GM23338 (cell line): ENCODE results near the gene HTR1D. TPM values are rescaled to one million over a fixed set of nuclear protein-coding genes. Genes with fewer than 3 reads are reported as not detected.

ENCODE experiments used
- ATAC-seq: fragments of 200-7000 bp; cut with Tn5 transposase; 3 replicates; pipeline ENCODE4 v1.9.1; 2020
- DNase-seq: peaks from one replicate; pipeline ENCODE4 v3.0.0-alpha.2; 2015; ENCODE audit warnings: low spot score
- H2AFZ ChIP-seq: fragments of 200-600 bp; sonication (generic); 2 replicates; pipeline ENCODE4 v1.8.0; 2016; ENCODE audit warnings: antibody characterized with exemption, mild to moderate bottlenecking, moderate library complexity
- H3F3A ChIP-seq: fragments of 200-600 bp; sonication (generic); replicated peaks from 2 replicates; pipeline ENCODE4 v1.8.0; 2017; ENCODE audit warnings: antibody characterized with exemption, mixed run types, low read depth
- H3K27ac ChIP-seq: fragments of 200-600 bp; sonication (generic); 2 replicates; pipeline ENCODE4 v1.6.1; 2016; ENCODE audit warnings: low read depth
- H3K27me3 ChIP-seq: fragments of 200-600 bp; sonication (generic); 2 replicates; pipeline ENCODE4 v1.8.0; 2016; ENCODE audit warnings: mild to moderate bottlenecking, mixed run types, moderate library complexity; ENCODE audit not compliant: insufficient read depth
- H3K36me3 ChIP-seq: fragments of 200-600 bp; sonication (generic); 2 replicates; pipeline ENCODE4 v1.8.0; 2016; ENCODE audit warnings: mild to moderate bottlenecking; ENCODE audit not compliant: insufficient read depth
- H3K4me1 ChIP-seq: fragments of 200-600 bp; sonication (generic); 2 replicates; pipeline ENCODE4 v1.8.0; 2016; ENCODE audit warnings: mild to moderate bottlenecking, moderate library complexity; ENCODE audit not compliant: insufficient read depth
- H3K4me2 ChIP-seq: fragments of 200-600 bp; sonication (generic); 2 replicates; pipeline ENCODE4 v1.7.1; 2017; ENCODE audit warnings: mixed run types
- H3K4me3 ChIP-seq: fragments of 200-600 bp; sonication (generic); 2 replicates; pipeline ENCODE4 v1.6.1; 2016; ENCODE audit warnings: mixed run types
- H3K79me2 ChIP-seq: fragments of 200-600 bp; sonication (generic); replicated peaks from 2 replicates; pipeline ENCODE4 v1.8.0; 2017; ENCODE audit warnings: mild to moderate bottlenecking; ENCODE audit not compliant: insufficient read depth
- H3K9me2 ChIP-seq: fragments of 200-600 bp; sonication (generic); 2 replicates; pipeline ENCODE4 v1.8.0; 2017; ENCODE audit not compliant: insufficient read depth
- H4K20me1 ChIP-seq: fragments of 200-600 bp; sonication (generic); replicated peaks from 2 replicates; pipeline ENCODE4 v1.8.0; 2017; ENCODE audit warnings: mild to moderate bottlenecking; ENCODE audit not compliant: insufficient read depth
- H3K27ac Mint-ChIP-seq: 2 replicates; pipeline ENCODE4 v1.8.0; 2020; ENCODE audit warnings: inconsistent platforms, mild to moderate bottlenecking, moderate library complexity, mixed read lengths
- H3K27me3 Mint-ChIP-seq: 3 replicates; pipeline ENCODE4 v1.8.0; 2022; ENCODE audit warnings: low read depth, mild to moderate bottlenecking, moderate library complexity, mixed read lengths, inconsistent platforms; ENCODE audit not compliant: insufficient read depth, poor library complexity
- H3K36me3 Mint-ChIP-seq: 3 replicates; pipeline ENCODE4 v1.8.0; 2021; ENCODE audit warnings: low read depth, mild to moderate bottlenecking, inconsistent platforms, moderate library complexity, mixed read lengths
- H3K4me1 Mint-ChIP-seq: 3 replicates; pipeline ENCODE4 v1.8.0; 2020; ENCODE audit warnings: mild to moderate bottlenecking, inconsistent platforms, mixed read lengths
- H3K4me3 Mint-ChIP-seq: 3 replicates; pipeline ENCODE4 v1.8.0; 2021; ENCODE audit warnings: moderate library complexity, mild to moderate bottlenecking, inconsistent platforms, mixed read lengths
- H3K9me3 Mint-ChIP-seq: 3 replicates; pipeline ENCODE4 v1.8.0; 2020; ENCODE audit warnings: moderate library complexity, mild to moderate bottlenecking, inconsistent platforms, mixed read lengths
- CREB1 ChIP-seq: fragments of 250-450 bp; sonication (Bioruptor Pico); IDR thresholded peaks from 2 replicates; pipeline ENCODE4 v1.5.0; 2020; ENCODE audit warnings: low read depth, mild to moderate bottlenecking, moderate library complexity
- ETS1 ChIP-seq: IDR thresholded peaks from 2 replicates; pipeline ENCODE4 v1.6.1; 2016; ENCODE audit warnings: antibody characterized with exemption
- EZH2 ChIP-seq: fragments of 200-600 bp; sonication (generic); IDR thresholded peaks from one replicate; pipeline ENCODE4 v1.8.0; 2017; ENCODE audit warnings: antibody characterized with exemption, mild to moderate bottlenecking, low read depth; ENCODE audit not compliant: unreplicated experiment
- EZH2phosphoT487 ChIP-seq: fragments of 200-600 bp; sonication (generic); IDR thresholded peaks from one replicate; pipeline ENCODE4 v1.8.1; 2018; ENCODE audit warnings: antibody characterized with exemption; ENCODE audit not compliant: unreplicated experiment
- JUNB ChIP-seq: IDR thresholded peaks from one replicate; pipeline ENCODE4 v1.6.1; 2016; ENCODE audit warnings: antibody characterized with exemption; ENCODE audit not compliant: unreplicated experiment
- NANOG ChIP-seq: IDR thresholded peaks from 2 replicates; pipeline ENCODE4 v1.6.1; 2016; ENCODE audit warnings: antibody characterized with exemption, borderline replicate concordance
- POLR2AphosphoS5 ChIP-seq: IDR thresholded peaks from 2 replicates; pipeline ENCODE4 v1.6.1; 2016; ENCODE audit warnings: antibody characterized with exemption, low read depth
- REST ChIP-seq: IDR thresholded peaks from one replicate; pipeline ENCODE4 v1.6.1; 2018; ENCODE audit warnings: antibody characterized with exemption; ENCODE audit not compliant: unreplicated experiment
- STAT1 ChIP-seq: IDR thresholded peaks from one replicate; pipeline ENCODE4 v1.6.1; 2016; ENCODE audit warnings: antibody characterized with exemption; ENCODE audit not compliant: unreplicated experiment
- ZNF114 ChIP-seq: fragments of 250-450 bp; sonication (Bioruptor Pico); IDR thresholded peaks from 2 replicates; pipeline ENCODE4 v1.5.0; 2020; ENCODE audit warnings: mild to moderate bottlenecking, moderate library complexity
- ZNF331 ChIP-seq: fragments of 250-450 bp; sonication (Bioruptor Pico); IDR thresholded peaks from 2 replicates; pipeline ENCODE4 v1.5.0; 2020; ENCODE audit warnings: low read depth, mild to moderate bottlenecking, moderate library complexity
- ZNF462 ChIP-seq: fragments of 250-450 bp; sonication (Bioruptor Pico); IDR thresholded peaks from 2 replicates; pipeline ENCODE4 v1.5.0; 2020; ENCODE audit warnings: mild to moderate bottlenecking, moderate library complexity
- polyA plus RNA-seq: library from polyadenylated mRNA; unstranded; fragments of >200 nt; fragmentation: Nextera tagmentation; extraction: Ambion mirVana; gene quantifications from 2 replicates; pipeline ENCODE4 v1.2.1, GENCODE V29; 2016
- total RNA-seq: library from RNA; depleted of rRNA; stranded (reverse); fragments of >200 nt; shearing (Covaris generic); gene quantifications from 2 replicates; pipeline ENCODE4 v1.2.3, GENCODE V29; 2014
- TF ChIP-seq, protein P1 (sequence below), 2 experiments: fragments of 200-600 bp in 1 of 2; sonication (generic) in 1 of 2; conservative IDR thresholded peaks; 2 replicates each; pipeline versions ENCODE4 v1.5.1 to v1.6.1; 2016 to 2017; ENCODE audit warnings: antibody characterized with exemption in 2 of 2, low read depth in 2 of 2, mild to moderate bottlenecking in 2 of 2, moderate library complexity in 1 of 2

The HTR1D gene
- total and polyA plus RNA-seq, 2 experiments from 2014 or later = 2.4 to 4.1 TPM

DNA sequence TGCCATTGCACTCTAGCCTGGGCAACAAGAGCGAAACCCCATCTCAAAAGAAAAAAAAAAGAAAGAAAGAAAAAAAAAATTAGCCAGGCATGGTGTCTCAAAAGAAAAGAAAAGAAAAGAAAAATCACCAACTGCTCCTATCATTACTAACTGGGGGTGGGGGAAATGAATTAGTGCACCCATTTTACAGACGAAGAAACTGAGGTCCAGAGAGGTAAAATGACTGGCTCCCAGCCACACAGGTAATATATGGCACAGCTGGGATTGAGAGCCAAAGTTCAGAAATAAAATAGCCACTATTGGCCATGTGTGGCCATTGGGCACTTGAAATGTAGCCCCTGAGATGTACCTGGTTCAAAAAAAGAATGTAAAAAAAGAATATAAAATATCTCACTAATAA lies 8.8 kb downstream of the HTR1D start:
- no peaks in the 10 kb centered on the region for H3K79me2 ChIP-seq
- H3K4me1 ChIP-seq = no peaks in the 10 kb centered on the region; the same call in 1 of the 2 replicates
- TF ChIP-seq NANOG (no peak), ETS1 (no peak), ZNF114 (CRISPR knock-in tag) (no peak), JUNB (no peak), POLR2AphosphoS5 (no peak), EZH2 (no peak), REST (no peak), ZNF462 (CRISPR knock-in tag) (no peak), CREB1 (CRISPR knock-in tag) (no peak), STAT1 (no peak), EZH2phosphoT487 (no peak), ZNF331 (CRISPR knock-in tag) (no peak)
- TF ChIP-seq, protein P1, sequence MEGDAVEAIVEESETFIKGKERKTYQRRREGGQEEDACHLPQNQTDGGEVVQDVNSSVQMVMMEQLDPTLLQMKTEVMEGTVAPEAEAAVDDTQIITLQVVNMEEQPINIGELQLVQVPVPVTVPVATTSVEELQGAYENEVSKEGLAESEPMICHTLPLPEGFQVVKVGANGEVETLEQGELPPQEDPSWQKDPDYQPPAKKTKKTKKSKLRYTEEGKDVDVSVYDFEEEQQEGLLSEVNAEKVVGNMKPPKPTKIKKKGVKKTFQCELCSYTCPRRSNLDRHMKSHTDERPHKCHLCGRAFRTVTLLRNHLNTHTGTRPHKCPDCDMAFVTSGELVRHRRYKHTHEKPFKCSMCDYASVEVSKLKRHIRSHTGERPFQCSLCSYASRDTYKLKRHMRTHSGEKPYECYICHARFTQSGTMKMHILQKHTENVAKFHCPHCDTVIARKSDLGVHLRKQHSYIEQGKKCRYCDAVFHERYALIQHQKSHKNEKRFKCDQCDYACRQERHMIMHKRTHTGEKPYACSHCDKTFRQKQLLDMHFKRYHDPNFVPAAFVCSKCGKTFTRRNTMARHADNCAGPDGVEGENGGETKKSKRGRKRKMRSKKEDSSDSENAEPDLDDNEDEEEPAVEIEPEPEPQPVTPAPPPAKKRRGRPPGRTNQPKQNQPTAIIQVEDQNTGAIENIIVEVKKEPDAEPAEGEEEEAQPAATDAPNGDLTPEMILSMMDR (conservative IDR thresholded peaks at IDR 0.05; ENCODE audit: low read depth in 2 of 2) = no peak
- no peak overlapping the region for H3K27ac ChIP-seq
- no peaks in the 10 kb centered on the region for H3K36me3 ChIP-seq
- ATAC-seq (no peak), DNase-seq (no peak)
- H3K9me2 ChIP-seq = no peaks in the 10 kb centered on the region
- Mint-ChIP-seq H3K9me3 (no peaks in the 10 kb centered on the region), H3K4me1 (no peaks in the 10 kb centered on the region), H3K4me3 (no peak overlapping the region), H3K36me3 (peaks cover 7% of the 10 kb centered on the region), H3K27ac (no peak overlapping the region), H3K27me3 (peaks cover 3% of the 10 kb centered on the region)
- no peaks in the 10 kb centered on the region for H3K27me3 ChIP-seq
- H3F3A ChIP-seq = no peaks in the 10 kb centered on the region
- H3K4me2 ChIP-seq = no peak overlapping the region
- no peak overlapping the region for H2AFZ ChIP-seq
- H3K4me3 ChIP-seq = no peak overlapping the region
- H4K20me1 ChIP-seq = peaks cover 2% of the 10 kb centered on the region; the same call in 1 of the 2 replicates
